ENCODE results near the gene GOLT1A. TPM values are rescaled to one million over a fixed set of nuclear protein-coding genes. Genes with fewer than 3 reads are reported as not detected.

The GOLT1A gene
- total RNA-seq, 6 experiments from 2014 or later = not detected

DNA sequence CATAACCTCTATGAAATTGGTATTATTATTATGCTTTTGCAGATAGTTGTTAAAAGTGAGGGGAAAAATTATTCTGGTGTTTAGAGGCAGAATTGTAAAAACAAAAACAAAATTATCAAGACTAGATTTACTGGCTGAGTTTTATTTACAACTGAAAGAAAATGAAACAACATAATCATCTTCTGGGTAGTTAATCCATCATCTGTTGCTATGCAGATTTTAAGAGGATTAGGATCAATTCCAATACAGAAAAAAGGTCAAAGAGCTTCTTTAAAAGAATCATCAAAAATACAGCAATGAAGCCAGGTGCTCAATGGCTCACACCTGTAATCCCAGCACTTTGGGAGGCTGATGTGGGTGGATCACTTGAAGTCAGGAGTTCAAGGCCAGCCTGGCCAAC, 8.3 kb downstream of the GOLT1A start:
- no peak overlapping the region for H3K4me3 Mint-ChIP-seq
- H3K27me3 Mint-ChIP-seq (ENCODE audit: insufficient read depth) = peaks cover 2% of the 10 kb centered on the region; the same call in 1 of the 2 replicates
- TF ChIP-seq, protein P1, sequence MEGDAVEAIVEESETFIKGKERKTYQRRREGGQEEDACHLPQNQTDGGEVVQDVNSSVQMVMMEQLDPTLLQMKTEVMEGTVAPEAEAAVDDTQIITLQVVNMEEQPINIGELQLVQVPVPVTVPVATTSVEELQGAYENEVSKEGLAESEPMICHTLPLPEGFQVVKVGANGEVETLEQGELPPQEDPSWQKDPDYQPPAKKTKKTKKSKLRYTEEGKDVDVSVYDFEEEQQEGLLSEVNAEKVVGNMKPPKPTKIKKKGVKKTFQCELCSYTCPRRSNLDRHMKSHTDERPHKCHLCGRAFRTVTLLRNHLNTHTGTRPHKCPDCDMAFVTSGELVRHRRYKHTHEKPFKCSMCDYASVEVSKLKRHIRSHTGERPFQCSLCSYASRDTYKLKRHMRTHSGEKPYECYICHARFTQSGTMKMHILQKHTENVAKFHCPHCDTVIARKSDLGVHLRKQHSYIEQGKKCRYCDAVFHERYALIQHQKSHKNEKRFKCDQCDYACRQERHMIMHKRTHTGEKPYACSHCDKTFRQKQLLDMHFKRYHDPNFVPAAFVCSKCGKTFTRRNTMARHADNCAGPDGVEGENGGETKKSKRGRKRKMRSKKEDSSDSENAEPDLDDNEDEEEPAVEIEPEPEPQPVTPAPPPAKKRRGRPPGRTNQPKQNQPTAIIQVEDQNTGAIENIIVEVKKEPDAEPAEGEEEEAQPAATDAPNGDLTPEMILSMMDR (IDR thresholded peaks at IDR 0.05) = no peak
- no peak overlapping the region for H3K27ac Mint-ChIP-seq
- H3K9me3 Mint-ChIP-seq = no peaks in the 10 kb centered on the region
- no peaks in the 10 kb centered on the region for H3K36me3 Mint-ChIP-seq (ENCODE audit: low read depth)
- H3K4me1 Mint-ChIP-seq (ENCODE audit: low read depth) = peaks cover 40% of the 10 kb centered on the region
- DNase-seq = no peak

DNA sequence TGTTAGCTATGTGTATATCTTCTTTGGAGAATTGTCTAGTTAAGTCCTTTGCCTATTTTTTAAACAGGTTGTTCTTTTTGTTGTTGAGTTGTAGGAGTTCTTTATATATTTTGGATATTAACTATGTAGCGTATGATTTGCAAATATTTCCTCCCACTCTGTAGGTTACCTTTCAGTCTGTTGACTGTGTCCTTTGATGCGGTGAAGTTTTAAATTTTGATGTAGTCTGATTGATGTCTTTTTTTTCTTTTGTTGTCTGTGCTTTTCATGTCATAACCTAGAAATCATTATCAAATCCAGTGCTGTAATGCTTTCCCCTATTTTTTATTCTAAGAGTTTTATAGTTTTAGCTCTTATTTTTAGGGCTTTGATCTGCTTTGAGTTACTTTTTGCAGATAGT, 8.8 kb downstream of the GOLT1A start:
- peaks cover 40% of the 10 kb centered on the region for H3K4me1 Mint-ChIP-seq (ENCODE audit: low read depth)
- no peak overlapping the region for H3K4me3 Mint-ChIP-seq
- DNase-seq = no peak
- peaks cover 2% of the 10 kb centered on the region; the same call in 1 of the 2 replicates for H3K27me3 Mint-ChIP-seq (ENCODE audit: insufficient read depth)
- TF ChIP-seq, protein P1 (IDR thresholded peaks at IDR 0.05) = no peak
- H3K9me3 Mint-ChIP-seq = no peaks in the 10 kb centered on the region
- no peak overlapping the region for H3K27ac Mint-ChIP-seq
- no peaks in the 10 kb centered on the region for H3K36me3 Mint-ChIP-seq (ENCODE audit: low read depth)

- no peaks in the 10 kb centered on the region for H3K36me3 Mint-ChIP-seq (ENCODE audit: low read depth)
- H3K4me3 Mint-ChIP-seq = no peak overlapping the region
- no peaks in the 10 kb centered on the region; the same call in 1 of the 2 replicates for H3K27me3 Mint-ChIP-seq (ENCODE audit: insufficient read depth)
- H3K27ac Mint-ChIP-seq = no peak overlapping the region
- peaks cover 56% of the 10 kb centered on the region for H3K4me1 Mint-ChIP-seq (ENCODE audit: low read depth)
- TF ChIP-seq, protein P1 (IDR thresholded peaks at IDR 0.05) = no peak
- DNase-seq = no peak
- no peaks in the 10 kb centered on the region for H3K9me3 Mint-ChIP-seq
Measured at GRCh38 chr1:204203206-204203767, 10.5 kb downstream of the GOLT1A start.

- no peak overlapping the region for H3K27ac Mint-ChIP-seq
- TF ChIP-seq, protein P1 (IDR thresholded peaks at IDR 0.05) = no peak
- H3K9me3 Mint-ChIP-seq = no peaks in the 10 kb centered on the region
- H3K4me1 Mint-ChIP-seq (ENCODE audit: low read depth) = peaks cover 56% of the 10 kb centered on the region
- no peak for DNase-seq
- no peaks in the 10 kb centered on the region; the same call in 1 of the 2 replicates for H3K27me3 Mint-ChIP-seq (ENCODE audit: insufficient read depth)
- no peak overlapping the region for H3K4me3 Mint-ChIP-seq
- H3K36me3 Mint-ChIP-seq (ENCODE audit: low read depth) = no peaks in the 10 kb centered on the region
Measured at GRCh38 chr1:204202481-204202880, 11.3 kb downstream of the GOLT1A start.

DNA sequence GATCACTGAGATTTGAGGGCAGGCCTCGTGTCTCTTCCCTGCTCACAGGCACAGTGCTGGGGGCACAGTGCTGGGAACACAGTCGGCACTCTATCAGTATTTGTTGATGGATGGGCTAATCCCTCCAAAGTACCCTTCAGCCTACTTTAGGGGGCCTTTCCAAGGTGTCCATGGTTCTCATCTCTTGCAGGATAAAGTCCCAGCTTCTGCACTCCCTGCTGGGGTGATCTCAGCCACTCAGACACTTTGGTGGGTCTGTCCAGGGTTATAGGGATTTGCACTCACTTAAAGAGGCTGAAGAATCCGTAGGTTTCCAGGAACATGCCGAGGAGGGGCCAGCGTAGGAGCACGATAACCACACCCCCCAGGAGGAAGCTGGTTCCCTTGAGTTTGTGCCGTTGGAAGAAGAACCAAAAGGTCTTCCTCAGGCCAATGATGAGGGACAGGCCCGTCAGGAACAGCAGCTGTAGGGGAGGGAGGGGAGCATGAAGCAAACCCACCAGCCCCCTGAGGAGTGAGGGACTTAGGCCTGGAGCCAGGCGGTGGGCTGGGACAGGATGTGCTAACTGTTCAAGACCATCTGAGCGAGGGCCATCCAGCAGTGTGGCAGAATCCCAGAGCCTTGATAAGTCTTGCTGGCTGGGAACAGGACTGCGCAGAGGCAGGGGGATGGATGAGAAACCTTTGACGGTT, 12.3 kb downstream of the GOLT1A start:
- Mint-ChIP-seq H3K9me3 (no peaks in the 10 kb centered on the region), H3K27me3 (ENCODE audit: insufficient read depth) (no peaks in the 10 kb centered on the region), H3K36me3 (ENCODE audit: low read depth) (no peaks in the 10 kb centered on the region), H3K27ac (no peak overlapping the region), H3K4me1 (ENCODE audit: low read depth) (peaks cover 50% of the 10 kb centered on the region), H3K4me3 (no peak overlapping the region)
- DNase-seq = no peak
- TF ChIP-seq, protein P1 (IDR thresholded peaks at IDR 0.05) = no peak
